C1 segment of cervical spinal cord (tissue), 14 donors: ENCODE measurements around the gene PARD3B.

Experiments
- DNase-seq, 14 donors: peaks; one replicate each; lab custom pipeline; 2025; lab: John Stamatoyannopoulos, UW

Gene PARD3B

GRCh38 chr2:205056151-205056561 lies 510.9 kb downstream of the PARD3B start:
- DNase-seq, result no peak

GRCh38 chr2:205058409-205058808 lies 513.1 kb downstream of the PARD3B start:
- no peak for DNase-seq

DNA sequence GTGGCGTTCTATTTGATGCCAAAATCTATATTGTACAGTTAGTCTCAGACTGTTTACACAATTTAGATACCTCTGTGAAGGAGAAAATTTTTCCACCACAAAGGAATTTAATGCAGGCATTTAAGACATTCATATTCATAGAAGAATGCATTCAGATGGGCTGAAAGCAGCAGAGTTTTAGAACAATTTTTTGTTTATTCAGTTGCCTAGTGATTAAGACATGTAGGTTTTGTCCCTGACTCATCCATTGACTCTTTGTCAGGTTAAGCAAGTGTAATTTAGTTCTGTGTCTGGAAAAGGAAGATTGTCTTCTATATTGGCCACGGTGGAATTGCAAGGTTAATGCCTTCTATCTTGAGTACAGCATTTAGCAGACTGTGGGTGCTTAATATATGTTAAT lies 515.0 kb downstream of the PARD3B start:
- no peak for DNase-seq

GRCh38 chr2:205066081-205066480 lies 520.8 kb downstream of the PARD3B start:
- DNase-seq, result no peak

DNA sequence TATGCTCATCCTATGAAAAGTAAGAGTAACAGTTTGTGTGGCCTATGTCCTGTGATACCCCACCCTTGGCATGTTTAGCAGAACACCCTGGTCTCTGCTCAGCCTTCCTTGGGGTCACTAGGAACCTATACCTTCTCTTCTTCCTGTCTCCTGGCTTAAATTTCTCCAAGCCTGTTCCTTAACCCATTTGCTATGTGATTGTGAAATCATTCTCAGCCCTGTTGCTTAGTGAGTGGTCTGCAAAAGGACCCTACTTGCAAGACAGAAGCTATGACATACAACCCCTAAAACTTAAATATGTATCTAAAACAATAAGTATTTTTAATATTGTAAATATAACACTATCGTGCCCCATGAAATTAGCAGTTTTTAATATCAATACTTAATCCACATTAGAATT lies 524.7 kb downstream of the PARD3B start:
- no peak for DNase-seq

- DNase-seq, result no peak
These were observed 525.6 kb downstream of the PARD3B start for GRCh38 chr2:205070889-205071288.

GRCh38 chr2:205073433-205074020 lies 528.3 kb downstream of the PARD3B start:
- no peak for DNase-seq

DNA sequence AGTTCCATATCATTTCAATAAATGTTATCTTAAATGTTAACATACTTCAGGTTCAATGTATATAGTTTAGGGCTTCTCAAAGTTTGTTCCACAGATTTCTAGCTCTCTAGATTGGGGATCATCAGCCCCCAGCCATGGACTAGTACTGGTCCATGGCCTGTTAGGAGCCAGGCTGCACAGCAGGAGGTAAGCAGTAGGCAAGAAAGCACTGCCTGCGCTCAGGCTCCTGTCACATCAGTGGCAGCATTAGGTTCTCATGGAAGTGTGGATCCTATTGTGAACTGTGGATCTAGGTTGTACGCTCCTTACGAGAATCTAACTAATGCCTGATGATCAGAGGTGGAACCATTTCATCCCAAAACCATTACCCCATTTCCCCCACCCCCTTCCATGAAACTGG lies 531.1 kb downstream of the PARD3B start:
- no peak for DNase-seq

GRCh38 chr2:205077159-205077558 lies 531.9 kb downstream of the PARD3B start:
- no peak for DNase-seq

GRCh38 chr2:205078762-205079161 lies 533.5 kb downstream of the PARD3B start:
- DNase-seq, result no peak

- DNase-seq, result no peak
These were observed 533.9 kb downstream of the PARD3B start for GRCh38 chr2:205079173-205079572.

DNA sequence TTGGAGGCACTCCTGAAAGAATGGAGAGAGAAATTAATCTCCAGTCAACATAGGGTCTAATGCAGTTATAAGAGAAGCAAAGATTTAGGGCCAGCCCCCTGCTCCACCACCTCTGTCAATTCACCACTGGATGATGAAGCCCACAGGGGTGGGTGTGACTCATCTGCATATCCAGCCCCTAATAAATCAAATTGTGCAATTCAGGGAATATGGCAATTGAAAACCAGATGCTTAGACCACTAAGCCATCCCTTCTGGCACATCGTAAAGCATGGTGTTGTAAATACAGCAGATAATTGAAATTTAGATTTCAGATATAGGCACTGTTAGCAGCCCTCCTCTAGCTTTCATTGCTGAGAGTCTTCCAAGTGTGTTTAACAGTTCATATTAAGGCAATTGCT lies 541.4 kb downstream of the PARD3B start:
- no peak for DNase-seq

DNA sequence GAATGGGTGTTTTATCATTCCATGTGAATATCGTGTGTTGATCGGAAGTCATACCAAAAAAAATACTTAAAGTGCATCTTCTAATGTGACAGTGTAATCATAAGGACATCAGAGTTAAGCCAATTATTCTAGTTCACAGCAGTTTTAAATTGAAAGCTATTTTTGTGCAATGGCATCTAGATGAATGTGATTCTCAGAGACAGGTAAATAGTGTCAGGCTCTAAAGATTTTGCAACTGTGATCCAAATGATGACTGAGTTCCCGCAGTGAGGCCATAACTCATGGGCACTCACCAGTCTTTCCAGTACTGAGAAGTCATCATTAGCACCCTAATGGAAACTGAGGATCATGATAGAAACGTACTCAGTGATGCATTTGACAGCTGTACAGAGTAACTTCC lies 542.6 kb downstream of the PARD3B start:
- DNase-seq, result no peak

DNA sequence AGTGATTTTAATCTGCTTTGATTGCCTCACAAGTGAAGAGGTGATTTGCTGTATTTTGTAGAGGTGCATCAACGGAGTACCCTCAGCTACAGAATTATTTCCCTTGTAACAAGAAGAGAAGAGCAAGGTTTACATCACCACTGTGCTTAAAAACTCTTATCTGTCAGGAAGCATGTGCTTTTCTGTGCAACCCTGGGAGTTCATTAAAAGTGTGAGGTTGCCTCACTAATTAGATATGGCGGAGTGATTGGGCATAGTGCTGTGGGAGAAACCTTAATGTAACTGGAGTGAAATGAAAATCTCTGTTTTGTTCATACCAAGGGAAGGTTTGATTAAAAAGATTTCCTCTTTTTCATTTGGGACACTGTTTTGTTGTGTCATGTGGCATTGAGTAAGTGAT lies 544.7 kb downstream of the PARD3B start:
- DNase-seq, result no peak

DNA sequence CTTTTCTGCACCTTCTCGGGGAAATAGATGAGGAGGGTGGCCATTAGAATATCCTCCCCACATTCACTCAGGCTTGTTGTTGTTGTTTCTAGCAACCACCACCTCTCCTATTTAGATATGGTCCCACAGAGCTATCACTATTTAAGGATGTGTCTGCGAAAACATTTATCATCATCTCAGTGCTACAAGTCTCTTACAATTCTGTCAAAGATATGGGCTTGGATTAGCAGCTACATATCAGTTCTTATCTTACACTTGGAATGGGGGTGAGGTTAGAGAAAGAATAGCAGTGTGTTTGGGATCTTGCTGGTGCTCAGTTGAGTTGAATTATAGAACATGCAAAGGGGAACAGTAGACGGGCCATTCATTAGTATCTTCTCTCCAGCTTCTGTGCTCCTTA lies 546.1 kb downstream of the PARD3B start:
- no peak for DNase-seq

- DNase-seq, result no peak
These were observed 548.8 kb downstream of the PARD3B start for GRCh38 chr2:205094031-205094430.

DNA sequence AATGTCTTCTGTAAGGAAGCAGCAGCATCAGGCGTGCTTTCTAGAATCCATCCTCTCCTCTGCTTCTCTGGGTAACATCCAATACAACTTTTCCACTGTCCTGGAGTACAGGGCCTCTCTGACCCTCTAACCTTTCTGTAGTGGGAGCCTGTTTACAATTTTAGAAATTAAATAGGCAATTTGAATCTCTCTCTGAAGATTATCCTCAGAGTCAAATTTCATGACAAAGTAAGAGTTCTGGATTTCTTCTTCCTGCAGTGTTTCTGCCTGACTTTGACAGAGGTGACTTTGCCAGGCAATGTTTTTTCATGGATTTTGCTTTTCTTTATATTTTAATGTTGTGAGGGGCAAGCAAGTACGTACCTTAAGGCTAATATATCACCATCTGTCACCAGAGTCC lies 558.4 kb downstream of the PARD3B start:
- no peak for DNase-seq

GRCh38 chr2:205107810-205108209 lies 562.5 kb downstream of the PARD3B start:
- DNase-seq, result no peak

DNA sequence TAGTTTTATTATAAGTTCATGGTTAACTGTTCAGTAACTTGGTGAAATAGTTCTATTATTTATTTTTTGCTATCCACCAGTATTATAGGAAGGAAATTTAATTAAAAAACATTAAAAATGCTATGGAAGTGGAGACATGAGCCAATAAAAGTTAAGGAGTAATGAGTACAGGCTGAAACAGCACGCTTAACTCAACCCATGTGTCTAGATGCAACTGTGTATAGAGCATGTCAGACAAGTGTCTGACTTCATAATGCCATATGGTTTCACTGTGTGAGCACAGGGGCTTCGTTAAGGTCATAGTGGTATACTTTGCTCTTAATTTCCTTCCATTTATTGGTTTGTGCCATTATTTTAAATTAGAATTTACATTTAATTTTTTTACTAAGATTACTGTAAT lies 570.2 kb downstream of the PARD3B start:
- DNase-seq, result no peak

DNA sequence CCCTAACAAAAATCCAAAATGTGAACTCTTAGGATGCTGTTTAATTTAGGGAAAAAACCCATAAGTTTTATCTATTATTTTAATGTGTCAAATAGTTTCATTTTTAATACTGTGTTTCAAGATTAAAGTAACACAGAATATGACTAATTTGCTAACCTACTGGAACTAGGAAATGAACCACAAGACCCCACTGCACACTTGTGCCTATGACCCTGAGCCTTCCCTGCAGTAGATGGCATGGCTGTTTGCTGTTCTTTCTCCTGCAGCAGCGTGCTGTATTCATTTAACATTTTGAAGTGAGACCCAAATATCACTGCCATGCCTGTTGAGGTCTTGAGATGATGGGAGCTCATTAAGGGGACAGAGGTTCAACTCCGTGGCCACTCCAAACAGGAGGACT lies 571.9 kb downstream of the PARD3B start:
- DNase-seq, result no peak

- DNase-seq, result no peak
These were observed 573.9 kb downstream of the PARD3B start for GRCh38 chr2:205119136-205119535.

DNA sequence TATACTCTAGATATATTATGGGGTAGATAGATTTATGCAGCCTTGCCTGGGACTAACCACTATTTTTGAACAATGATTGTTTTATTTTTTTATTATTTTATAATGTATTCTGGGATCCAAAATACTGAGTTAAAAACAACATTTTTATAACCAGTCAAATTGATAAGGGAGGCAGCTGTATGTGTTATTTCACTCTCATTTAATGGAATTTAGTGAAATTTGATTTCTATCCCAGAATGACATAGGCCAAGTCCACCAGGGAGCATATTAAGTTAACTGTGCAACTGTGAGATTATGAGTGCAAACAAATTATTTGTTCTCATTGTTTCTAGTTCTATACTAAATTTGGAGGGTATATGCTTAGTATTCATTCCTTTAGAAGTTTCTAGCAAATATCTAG lies 583.5 kb downstream of the PARD3B start:
- no peak for DNase-seq

GRCh38 chr2:205129531-205129930 lies 584.3 kb downstream of the PARD3B start:
- no peak for DNase-seq

GRCh38 chr2:205130111-205130829 lies 585.0 kb downstream of the PARD3B start:
- DNase-seq, result no peak
